Ascending aorta (tissue), 2 donors: ENCODE measurements around the gene SPRED3. TPM values are rescaled to one million over a fixed set of nuclear protein-coding genes. Genes with fewer than 3 reads are reported as not detected.
A peak's percentile ranks its signal among the peaks of the same experiment; 100 is the strongest.
"Not testable (repeated sequence)": the region's sequence is repeated elsewhere in the genome, so short reads cannot be mapped to it uniquely, and the experiment has no call there.

ENCODE experiments used
- DNase-seq, 2 donors: peaks; one replicate each; pipeline ENCODE4 v3.0.0-alpha.2; 2019; ENCODE audit warnings: low spot score in 2 of 2
- H3K27ac ChIP-seq, 2 donors: fragments of 200-600 bp; sonication (generic); one replicate each; pipeline ENCODE4 v1.5.1; 2016 to 2017; ENCODE audit warnings: mild to moderate bottlenecking in 1 of 2
- H3K27me3 ChIP-seq: fragments of 200-600 bp; sonication (generic); one replicate; pipeline ENCODE4 v1.5.1; 2017
- H3K36me3 ChIP-seq, 2 donors: fragments of 200-600 bp; sonication (generic); one replicate each; pipeline ENCODE4 v1.5.1; 2016
- H3K4me1 ChIP-seq, 2 donors: fragments of 200-600 bp; sonication (generic); one replicate each; pipeline ENCODE4 v1.5.1; 2016 to 2017; ENCODE audit warnings: mild to moderate bottlenecking in 1 of 2
- H3K4me3 ChIP-seq, 2 donors: fragments of 200-600 bp; sonication (generic); one replicate each; pipeline ENCODE4 v1.5.1; 2016 to 2017; ENCODE audit warnings: mild to moderate bottlenecking in 1 of 2
- H3K9me3 ChIP-seq, 2 donors: fragments of 200-600 bp; sonication (generic); one replicate each; pipeline ENCODE4 v1.5.1; 2016
- intact Hi-C: fragments of 100-400 bp; cut with DNase I; formaldehyde crosslinking; loops from one replicate; pipeline ENCODE4 v1.15.1; 2023
- total RNA-seq: library from RNA; depleted of rRNA; stranded (reverse); fragments of >200 nt; gene quantifications from one replicate; pipeline ENCODE4 v1.1.0, GENCODE V29; 2016
- TF ChIP-seq, protein P1 (sequence below), 3 experiments: fragments of 200-600 bp in 2 of 3; fragments of 450-650 bp in 1 of 3; sonication (generic) in 2 of 3; IDR thresholded peaks; one replicate each; pipeline ENCODE4 v1.5.1; 2016 to 2019; ENCODE audit warnings: antibody characterized with exemption in 3 of 3, mild to moderate bottlenecking in 1 of 3, moderate library complexity in 1 of 3

The SPRED3 gene, protein sequence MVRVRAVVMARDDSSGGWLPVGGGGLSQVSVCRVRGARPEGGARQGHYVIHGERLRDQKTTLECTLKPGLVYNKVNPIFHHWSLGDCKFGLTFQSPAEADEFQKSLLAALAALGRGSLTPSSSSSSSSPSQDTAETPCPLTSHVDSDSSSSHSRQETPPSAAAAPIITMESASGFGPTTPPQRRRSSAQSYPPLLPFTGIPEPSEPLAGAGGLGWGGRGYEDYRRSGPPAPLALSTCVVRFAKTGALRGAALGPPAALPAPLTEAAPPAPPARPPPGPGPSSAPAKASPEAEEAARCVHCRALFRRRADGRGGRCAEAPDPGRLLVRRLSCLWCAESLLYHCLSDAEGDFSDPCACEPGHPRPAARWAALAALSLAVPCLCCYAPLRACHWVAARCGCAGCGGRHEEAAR
- total RNA-seq: 18.3 TPM

DNA sequence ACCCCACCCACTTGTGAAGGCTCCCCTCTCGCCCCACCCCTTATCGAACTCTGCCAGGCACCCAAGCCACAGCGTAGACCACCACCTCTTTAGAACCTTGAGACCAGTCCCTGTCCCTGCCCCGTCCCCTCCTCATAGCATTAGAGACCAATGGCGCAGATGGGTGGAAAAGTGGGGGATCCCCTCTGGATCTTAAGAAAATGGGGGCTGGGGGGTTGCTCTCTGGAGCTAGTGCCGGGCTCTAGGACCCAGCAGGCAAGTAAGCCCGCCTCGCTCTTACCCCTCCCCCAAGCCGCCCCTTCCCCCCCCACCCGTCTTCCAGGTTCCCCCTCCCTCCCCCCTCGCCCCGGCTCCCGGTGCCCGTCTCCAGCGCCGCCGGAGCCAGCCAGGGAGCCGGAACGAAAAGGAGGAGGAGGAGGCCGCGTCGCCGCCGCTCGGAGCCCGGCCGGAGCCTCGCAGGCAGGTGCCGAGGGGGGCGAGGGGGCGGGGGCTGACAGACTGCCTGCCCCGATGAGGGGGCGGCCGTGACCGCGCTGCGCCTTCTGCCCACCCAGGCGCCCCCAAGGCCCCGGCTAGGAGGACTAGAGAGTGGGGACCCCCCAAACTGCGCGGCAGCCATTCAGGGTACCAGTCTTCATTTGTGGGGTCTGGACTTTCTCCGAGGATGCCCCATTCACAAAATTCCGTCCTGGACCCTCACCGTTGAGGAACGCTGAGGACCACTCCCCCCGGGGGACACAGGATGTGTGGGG is at the start of gene SPRED3:
Gene SPRED3 (plus strand): TSS at position 349 of the 752 bp plus-strand sequence. CDS start 1,606 bp downstream, outside the sequence.
- Histone ChIP-seq H3K27ac (peak within 1 kb of the TSS; percentile 91 to 97), H3K36me3 (peaks cover 12 to 20% of the 10 kb centered on the region in 2 donors), H3K4me3 (peak within 1 kb of the TSS; percentile 58 to 94), H3K4me1 (peaks cover 6 to 20% of the 10 kb centered on the region in 2 donors), H3K27me3 (no peaks in the 10 kb centered on the region), H3K9me3 (no peaks in the 10 kb centered on the region)
- DNase-seq: no peak
- intact Hi-C loops: loop anchor here (1.0 to 10.0 kb wide), 8 partner anchors 15 to 954 kb away; partner anchors contain the start of genes CATSPERG, EIF3K, FAM98C and MAP4K1
- TF ChIP-seq, protein P1, sequence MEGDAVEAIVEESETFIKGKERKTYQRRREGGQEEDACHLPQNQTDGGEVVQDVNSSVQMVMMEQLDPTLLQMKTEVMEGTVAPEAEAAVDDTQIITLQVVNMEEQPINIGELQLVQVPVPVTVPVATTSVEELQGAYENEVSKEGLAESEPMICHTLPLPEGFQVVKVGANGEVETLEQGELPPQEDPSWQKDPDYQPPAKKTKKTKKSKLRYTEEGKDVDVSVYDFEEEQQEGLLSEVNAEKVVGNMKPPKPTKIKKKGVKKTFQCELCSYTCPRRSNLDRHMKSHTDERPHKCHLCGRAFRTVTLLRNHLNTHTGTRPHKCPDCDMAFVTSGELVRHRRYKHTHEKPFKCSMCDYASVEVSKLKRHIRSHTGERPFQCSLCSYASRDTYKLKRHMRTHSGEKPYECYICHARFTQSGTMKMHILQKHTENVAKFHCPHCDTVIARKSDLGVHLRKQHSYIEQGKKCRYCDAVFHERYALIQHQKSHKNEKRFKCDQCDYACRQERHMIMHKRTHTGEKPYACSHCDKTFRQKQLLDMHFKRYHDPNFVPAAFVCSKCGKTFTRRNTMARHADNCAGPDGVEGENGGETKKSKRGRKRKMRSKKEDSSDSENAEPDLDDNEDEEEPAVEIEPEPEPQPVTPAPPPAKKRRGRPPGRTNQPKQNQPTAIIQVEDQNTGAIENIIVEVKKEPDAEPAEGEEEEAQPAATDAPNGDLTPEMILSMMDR (IDR thresholded peaks at IDR 0.05): no peak

DNA sequence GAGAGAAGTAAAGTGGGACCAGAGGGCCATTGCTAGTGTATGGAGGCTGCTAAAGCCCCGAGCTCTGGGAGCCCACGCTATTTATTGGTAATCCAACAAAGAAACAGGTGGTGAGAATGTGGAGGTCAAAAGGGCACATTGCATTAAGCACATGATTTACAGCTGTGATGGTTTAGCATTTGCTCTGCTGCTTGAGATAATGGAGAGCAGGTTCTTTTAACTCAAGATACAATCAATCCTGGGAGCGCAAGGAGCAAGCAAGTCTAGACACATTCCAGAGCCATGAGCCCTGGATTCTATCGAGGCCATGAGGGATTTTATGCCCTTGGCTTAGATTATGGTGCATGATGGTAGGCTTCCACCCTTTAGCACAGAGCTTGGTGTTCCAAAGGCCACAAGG is 49.5 kb upstream of the SPRED3 start:
- DNase-seq: not testable (repeated sequence)

DNA sequence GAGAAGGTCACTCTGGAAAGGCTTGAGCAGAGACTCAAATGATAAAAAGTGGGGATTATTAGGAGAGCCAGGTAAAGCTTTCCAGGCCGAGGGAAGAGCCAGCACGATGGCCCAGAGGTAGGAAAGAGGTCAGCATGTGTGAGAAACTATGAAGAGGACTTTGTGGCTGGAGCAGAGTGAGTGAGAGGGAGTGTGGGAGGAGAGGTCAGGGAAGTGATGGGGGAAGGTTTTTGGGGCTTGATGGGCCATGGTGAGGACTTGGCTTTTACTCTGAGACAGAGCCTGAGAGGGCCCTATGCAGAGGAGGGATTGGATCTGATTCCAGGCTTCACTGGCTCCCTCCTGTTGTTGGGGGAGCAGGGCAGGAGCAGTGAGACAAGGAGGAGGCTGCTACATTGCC is 47.6 kb upstream of the SPRED3 start:
- intact Hi-C loops: no loop called here
- TF ChIP-seq, protein P1 (IDR thresholded peaks at IDR 0.05): no peak
- no peak overlapping the region for H3K4me3 ChIP-seq
- H3K4me1 ChIP-seq: peaks cover 0 to 15% of the 10 kb centered on the region in 2 donors
- H3K27me3 ChIP-seq: no peaks in the 10 kb centered on the region
- no peaks in the 10 kb centered on the region for H3K36me3 ChIP-seq
- H3K27ac ChIP-seq: no peak overlapping the region
- no peaks in the 10 kb centered on the region for H3K9me3 ChIP-seq
- no peak for DNase-seq

More for the DNA sequence above, 49.5 kb upstream of the SPRED3 start:
- intact Hi-C loops: loop anchor here (5.0 kb wide), 3 partner anchors 48 to 337 kb away; partner anchors contain the start of genes GGN and SPRED3
- not testable (repeated sequence) for H3K27me3 ChIP-seq, H3K27ac ChIP-seq, H3K4me3 ChIP-seq, H3K9me3 ChIP-seq, H3K36me3 ChIP-seq
- peaks cover 0 to 18% of the 10 kb centered on the region in 2 donors for H3K4me1 ChIP-seq

DNA sequence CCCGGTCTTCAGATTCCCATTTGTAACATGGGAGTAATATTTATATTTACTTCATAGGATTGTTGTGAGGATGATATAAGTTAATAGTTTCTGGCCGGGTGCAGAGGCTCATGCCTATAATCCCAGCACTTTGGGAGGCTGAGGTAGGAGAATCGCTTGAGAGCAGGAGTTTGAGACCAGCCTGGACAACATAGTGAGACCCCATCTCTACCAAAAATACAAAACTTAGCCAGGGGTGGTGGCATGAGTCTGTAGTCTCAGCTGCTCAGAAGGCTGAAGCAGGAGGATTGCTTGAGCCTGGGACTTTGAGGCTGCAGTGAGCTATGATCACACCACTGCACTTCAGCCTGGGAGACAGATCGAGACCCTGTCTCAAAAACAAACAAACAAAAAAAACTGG is 41.7 kb upstream of the SPRED3 start:
- intact Hi-C loops: no loop called here
- H3K36me3 ChIP-seq: no peaks in the 10 kb centered on the region

DNA sequence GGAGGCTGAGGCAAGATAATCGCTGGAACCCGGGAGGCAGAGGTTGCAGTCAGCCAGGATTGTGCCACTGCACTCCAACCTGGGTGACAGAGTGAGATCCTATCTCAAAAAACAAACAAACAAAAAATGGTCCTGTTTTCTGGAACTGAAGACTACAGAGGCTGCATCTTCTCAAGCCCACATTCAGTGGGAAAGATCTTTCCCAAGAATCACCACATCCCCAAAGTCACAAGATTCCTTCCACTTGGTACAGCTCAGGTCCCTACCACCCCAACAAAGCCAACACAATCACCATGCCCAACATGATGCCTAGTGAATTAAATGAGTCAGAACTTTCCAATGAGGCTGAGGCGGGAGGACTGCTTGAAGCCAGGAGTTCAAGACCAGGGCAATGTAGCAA is 37.6 kb upstream of the SPRED3 start:
- H3K36me3 ChIP-seq: no peaks in the 10 kb centered on the region
- H3K4me1 ChIP-seq: no peaks in the 10 kb centered on the region
- TF ChIP-seq, protein P1 (IDR thresholded peaks at IDR 0.05): no peak
- no peak overlapping the region for H3K4me3 ChIP-seq
- intact Hi-C loops: no loop called here
- no peak overlapping the region for H3K27ac ChIP-seq
- no peaks in the 10 kb centered on the region for H3K9me3 ChIP-seq
- no peaks in the 10 kb centered on the region for H3K27me3 ChIP-seq
- DNase-seq: no peak

More for the DNA sequence above, 41.7 kb upstream of the SPRED3 start:
- DNase-seq: no peak
- no peak overlapping the region for H3K27ac ChIP-seq
- H3K27me3 ChIP-seq: no peaks in the 10 kb centered on the region
- no peaks in the 10 kb centered on the region for H3K9me3 ChIP-seq
- no peaks in the 10 kb centered on the region for H3K4me1 ChIP-seq
- TF ChIP-seq, protein P1 (IDR thresholded peaks at IDR 0.05): no peak
- no peak overlapping the region for H3K4me3 ChIP-seq
